ENCODE results near the gene PLIN5.

PLIN5 gene

GRCh38 chr19:4496304-4496703 is 38.7 kb downstream of the PLIN5 start:
- TF ChIP-seq CTCF (IDR thresholded peaks at IDR 0.05; ENCODE audit: low read depth, low read length), result no peak
- in situ Hi-C loops (cut with HindIII; ENCODE audit: low sequenced_read_pairs), result no loop called here
- DNase-seq (ENCODE audit: low read depth, low spot score), result no peak
- H3K4me3 ChIP-seq (ENCODE audit: low read depth, low read length), result no peak overlapping the region

- no peak overlapping the region for H3K4me3 ChIP-seq (ENCODE audit: low read depth, low read length)
- peak; percentile 9 for TF ChIP-seq CTCF (IDR thresholded peaks at IDR 0.05; ENCODE audit: low read depth, low read length)
- in situ Hi-C loops (cut with HindIII; ENCODE audit: low sequenced_read_pairs), result no loop called here
- DNase-seq (ENCODE audit: low read depth, low spot score), result no peak
Observed at GRCh38 chr19:4495471-4495870, 39.6 kb downstream of the PLIN5 start.

GRCh38 chr19:4494691-4495064 is 40.3 kb downstream of the PLIN5 start:
- no peak for DNase-seq (ENCODE audit: low read depth, low spot score)
- no peak for TF ChIP-seq CTCF (IDR thresholded peaks at IDR 0.05; ENCODE audit: low read depth, low read length)
- in situ Hi-C loops (cut with HindIII; ENCODE audit: low sequenced_read_pairs), result no loop called here
- H3K4me3 ChIP-seq (ENCODE audit: low read depth, low read length), result no peak overlapping the region

- in situ Hi-C loops (cut with HindIII; ENCODE audit: low sequenced_read_pairs), result no loop called here
- no peak for DNase-seq (ENCODE audit: low read depth, low spot score)
- H3K4me3 ChIP-seq (ENCODE audit: low read depth, low read length), result no peak overlapping the region
- no peak for TF ChIP-seq CTCF (IDR thresholded peaks at IDR 0.05; ENCODE audit: low read depth, low read length)
Observed at GRCh38 chr19:4493929-4494690, 40.9 kb downstream of the PLIN5 start.

GRCh38 chr19:4493104-4493928 is 41.7 kb downstream of the PLIN5 start:
- DNase-seq (ENCODE audit: low read depth, low spot score), result no peak
- TF ChIP-seq CTCF (IDR thresholded peaks at IDR 0.05; ENCODE audit: low read depth, low read length), result no peak
- no peak overlapping the region for H3K4me3 ChIP-seq (ENCODE audit: low read depth, low read length)
- in situ Hi-C loops (cut with HindIII; ENCODE audit: low sequenced_read_pairs), result no loop called here

GRCh38 chr19:4492337-4493103 is 42.5 kb downstream of the PLIN5 start:
- H3K4me3 ChIP-seq (ENCODE audit: low read depth, low read length), result no peak overlapping the region
- no peak for TF ChIP-seq CTCF (IDR thresholded peaks at IDR 0.05; ENCODE audit: low read depth, low read length)
- no peak for DNase-seq (ENCODE audit: low read depth, low spot score)
- in situ Hi-C loops (cut with HindIII; ENCODE audit: low sequenced_read_pairs), result no loop called here

All from astrocyte of the spinal cord (primary cell).